ELF-1 (cell line): Measurements from ENCODE around the gene BIRC6.
"Not testable (repeated sequence)": the region's sequence is repeated elsewhere in the genome, so short reads cannot be mapped to it uniquely, and the experiment has no call there.

Experiments used
- DNase-seq: peaks from one replicate; pipeline ENCODE4 v3.0.0-alpha.2; 2016; ENCODE audit warnings: low read depth, low spot score

Gene BIRC6, protein sequence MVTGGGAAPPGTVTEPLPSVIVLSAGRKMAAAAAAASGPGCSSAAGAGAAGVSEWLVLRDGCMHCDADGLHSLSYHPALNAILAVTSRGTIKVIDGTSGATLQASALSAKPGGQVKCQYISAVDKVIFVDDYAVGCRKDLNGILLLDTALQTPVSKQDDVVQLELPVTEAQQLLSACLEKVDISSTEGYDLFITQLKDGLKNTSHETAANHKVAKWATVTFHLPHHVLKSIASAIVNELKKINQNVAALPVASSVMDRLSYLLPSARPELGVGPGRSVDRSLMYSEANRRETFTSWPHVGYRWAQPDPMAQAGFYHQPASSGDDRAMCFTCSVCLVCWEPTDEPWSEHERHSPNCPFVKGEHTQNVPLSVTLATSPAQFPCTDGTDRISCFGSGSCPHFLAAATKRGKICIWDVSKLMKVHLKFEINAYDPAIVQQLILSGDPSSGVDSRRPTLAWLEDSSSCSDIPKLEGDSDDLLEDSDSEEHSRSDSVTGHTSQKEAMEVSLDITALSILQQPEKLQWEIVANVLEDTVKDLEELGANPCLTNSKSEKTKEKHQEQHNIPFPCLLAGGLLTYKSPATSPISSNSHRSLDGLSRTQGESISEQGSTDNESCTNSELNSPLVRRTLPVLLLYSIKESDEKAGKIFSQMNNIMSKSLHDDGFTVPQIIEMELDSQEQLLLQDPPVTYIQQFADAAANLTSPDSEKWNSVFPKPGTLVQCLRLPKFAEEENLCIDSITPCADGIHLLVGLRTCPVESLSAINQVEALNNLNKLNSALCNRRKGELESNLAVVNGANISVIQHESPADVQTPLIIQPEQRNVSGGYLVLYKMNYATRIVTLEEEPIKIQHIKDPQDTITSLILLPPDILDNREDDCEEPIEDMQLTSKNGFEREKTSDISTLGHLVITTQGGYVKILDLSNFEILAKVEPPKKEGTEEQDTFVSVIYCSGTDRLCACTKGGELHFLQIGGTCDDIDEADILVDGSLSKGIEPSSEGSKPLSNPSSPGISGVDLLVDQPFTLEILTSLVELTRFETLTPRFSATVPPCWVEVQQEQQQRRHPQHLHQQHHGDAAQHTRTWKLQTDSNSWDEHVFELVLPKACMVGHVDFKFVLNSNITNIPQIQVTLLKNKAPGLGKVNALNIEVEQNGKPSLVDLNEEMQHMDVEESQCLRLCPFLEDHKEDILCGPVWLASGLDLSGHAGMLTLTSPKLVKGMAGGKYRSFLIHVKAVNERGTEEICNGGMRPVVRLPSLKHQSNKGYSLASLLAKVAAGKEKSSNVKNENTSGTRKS (N-terminal part only)

DNA sequence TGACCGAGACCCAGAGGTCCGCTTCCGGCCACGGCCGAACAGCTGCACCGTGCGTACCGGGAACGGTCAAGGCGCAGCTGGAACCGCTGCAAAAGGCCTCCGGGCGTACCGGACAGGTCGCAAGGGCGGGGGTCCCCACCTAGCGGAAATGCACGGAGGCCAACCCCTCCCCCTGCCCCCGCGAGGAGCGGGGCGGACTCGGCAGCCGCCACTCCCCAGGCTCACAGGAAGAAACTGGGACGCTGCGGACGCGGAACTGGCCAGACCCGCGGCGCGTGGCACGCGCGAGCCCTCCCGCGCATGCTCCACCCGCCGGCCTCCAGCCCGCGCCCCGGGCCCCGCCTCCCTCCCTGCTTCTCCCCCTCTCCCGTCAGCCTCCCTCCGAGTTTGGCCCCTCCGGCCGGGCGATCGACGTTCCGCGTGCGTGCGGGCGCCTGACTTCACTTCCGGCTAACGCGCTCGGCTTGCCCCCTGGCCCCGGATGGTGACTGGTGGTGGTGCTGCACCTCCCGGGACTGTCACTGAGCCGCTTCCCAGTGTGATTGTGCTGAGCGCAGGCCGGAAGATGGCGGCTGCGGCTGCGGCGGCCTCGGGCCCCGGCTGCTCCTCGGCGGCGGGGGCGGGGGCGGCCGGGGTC lies at the start of gene BIRC6:
Gene BIRC6, plus strand, starts transcription at position 343 of the 637 bp plus-strand sequence. Its CDS starts 139 bp downstream, at position 482.
- DNase-seq: peak; percentile 98

DNA sequence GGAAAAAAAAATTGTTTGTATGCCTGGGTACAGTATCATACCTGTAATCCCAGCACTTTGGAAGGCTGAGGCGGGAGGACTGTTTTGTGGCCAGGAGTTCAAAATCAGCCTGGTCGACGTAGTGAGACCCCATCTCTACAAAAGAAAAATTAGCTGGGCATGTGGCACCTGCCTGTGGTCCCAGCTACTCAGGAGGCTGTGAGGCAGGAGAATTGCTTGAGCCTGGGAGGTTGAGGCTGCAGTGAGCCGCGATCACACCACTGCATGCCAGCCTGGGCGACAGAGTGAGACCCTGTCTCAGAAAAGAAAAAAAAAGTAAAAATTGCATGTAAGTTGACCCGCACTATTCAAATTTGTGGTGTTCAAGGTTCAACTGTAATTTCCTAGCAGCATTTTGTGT lies 46.2 kb upstream of the BIRC6 start:
- DNase-seq: no peak

DNA sequence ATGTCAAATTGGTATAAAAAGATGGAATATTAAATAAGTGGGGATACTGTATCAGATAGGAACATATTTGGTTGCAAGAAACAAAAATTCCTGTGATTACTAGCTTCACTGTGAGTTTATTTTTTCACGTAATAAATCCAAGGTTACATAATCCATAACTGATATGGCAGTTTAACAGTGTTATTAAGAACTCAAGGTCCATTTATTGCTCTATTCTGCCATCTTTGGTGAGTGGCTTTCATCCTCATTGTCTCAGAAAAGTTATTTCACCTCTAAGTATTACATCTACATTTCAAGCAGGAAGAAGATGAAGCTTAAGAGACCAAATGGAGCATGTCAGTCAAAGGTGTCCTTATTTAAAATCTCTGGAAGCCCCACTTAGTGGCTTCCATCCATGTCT lies 41.9 kb upstream of the BIRC6 start:
- DNase-seq: no peak

DNA sequence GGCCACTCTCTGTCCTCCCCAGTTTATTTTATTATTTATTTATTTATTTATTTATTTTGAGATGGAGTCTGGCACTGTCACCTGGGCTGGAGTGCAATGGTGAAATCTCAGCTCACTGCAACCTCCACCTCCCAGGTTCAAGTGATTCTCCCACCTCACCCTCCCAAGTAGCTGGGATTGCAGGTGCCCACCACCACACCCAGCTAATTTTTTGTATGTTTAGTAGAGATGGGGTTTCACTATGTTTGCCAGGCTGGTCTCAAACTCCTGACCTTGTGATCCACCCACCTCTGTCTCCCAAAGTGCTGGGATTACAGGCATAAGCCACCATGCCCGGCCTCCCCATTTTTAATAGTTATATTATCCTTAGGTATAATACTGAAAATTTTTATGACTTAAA lies 28.1 kb upstream of the BIRC6 start:
- not testable (repeated sequence) for DNase-seq

DNA sequence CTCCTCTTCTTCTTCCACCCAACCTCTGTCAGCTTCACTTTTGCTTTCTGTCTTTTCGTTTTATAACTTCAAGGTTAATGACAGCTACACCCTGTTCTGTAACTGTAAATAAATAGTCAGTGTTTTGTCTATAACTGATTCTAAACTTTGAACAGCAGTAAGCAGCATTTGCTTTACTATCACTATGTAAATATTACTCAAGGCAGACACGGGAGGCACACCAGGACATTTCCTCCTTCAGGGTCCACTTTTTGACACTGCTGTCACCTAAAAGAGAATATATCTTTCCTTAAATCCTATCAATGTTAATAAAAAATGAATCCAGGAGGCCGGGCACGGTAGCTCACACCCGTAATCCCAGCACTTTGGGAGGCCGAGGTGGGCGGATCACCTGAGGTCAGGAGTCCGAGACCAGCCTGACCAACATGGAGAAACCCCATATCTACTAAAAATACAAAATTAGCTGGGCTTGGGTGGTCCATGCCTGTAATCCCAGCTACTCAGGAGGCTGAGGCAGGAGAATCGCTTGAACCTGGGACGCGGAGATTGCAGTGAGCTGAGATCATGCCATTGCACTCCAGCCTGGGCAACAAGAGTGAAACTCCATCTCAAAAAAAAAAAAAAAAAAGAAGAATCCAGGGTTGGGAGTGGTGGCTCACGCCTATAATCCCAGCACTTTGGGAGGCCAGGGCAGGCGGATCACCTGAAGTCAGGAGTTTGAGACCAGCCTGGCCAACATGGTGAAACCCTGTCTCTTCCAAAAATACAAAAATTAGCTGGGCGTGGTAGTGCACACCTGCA lies 27.4 kb upstream of the BIRC6 start:
- DNase-seq: not testable (repeated sequence)

DNA sequence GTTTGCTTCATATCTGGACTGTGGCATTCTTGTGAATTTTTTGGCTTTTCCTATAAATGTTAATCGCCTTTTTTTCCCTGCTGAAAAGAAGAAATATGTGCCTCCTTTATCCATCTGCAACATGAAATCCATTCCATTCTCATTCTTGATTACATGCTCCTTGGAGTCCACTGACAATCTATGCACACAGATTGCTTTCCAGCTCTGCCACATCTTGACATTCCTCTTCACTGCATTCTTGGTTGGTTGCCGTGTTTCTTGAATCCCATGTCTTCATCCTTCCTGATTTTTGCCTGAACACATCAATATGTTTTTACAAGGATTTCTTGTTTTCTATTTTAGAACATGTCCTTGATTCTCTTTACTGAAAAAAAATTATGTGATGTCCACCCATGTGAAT lies 26.7 kb upstream of the BIRC6 start:
- DNase-seq: no peak

DNA sequence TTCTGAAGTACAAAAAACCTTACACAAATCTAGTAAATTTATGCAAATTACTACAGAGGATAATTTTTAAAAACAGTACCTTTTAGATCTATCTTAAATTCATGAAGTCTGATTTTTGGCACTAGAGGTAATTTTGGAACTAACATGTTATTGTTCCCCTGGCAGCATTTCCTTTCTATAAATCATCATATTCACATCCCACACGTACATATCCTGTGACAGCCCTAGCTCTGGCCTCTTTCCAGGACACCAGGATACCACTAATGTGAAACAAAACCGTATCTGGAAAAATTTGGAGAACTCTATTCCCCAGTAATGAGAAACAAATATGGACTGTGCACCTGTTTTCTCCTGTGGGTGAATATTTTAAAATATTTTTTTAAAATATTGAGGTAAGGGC lies 14.0 kb upstream of the BIRC6 start:
- DNase-seq: no peak

DNA sequence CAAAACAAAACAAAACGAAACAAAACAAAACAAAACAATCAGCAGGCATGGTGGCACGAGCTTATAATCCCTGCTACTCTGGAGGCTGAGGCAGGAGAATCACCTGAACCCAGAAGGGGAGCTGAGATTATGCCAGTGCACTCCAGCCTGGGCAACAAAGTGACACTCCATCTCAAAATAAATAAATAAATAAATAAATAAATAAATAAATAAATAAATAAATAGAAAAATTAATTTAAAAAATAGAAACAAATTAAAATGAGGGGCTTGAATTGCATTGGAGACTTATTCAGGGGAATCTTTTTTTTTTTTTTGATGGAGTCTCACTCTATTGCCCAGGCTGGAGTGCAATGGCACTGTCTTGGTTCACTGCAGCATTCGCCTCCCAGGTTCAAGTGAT lies 6.0 kb upstream of the BIRC6 start:
- DNase-seq: not testable (repeated sequence)

DNA sequence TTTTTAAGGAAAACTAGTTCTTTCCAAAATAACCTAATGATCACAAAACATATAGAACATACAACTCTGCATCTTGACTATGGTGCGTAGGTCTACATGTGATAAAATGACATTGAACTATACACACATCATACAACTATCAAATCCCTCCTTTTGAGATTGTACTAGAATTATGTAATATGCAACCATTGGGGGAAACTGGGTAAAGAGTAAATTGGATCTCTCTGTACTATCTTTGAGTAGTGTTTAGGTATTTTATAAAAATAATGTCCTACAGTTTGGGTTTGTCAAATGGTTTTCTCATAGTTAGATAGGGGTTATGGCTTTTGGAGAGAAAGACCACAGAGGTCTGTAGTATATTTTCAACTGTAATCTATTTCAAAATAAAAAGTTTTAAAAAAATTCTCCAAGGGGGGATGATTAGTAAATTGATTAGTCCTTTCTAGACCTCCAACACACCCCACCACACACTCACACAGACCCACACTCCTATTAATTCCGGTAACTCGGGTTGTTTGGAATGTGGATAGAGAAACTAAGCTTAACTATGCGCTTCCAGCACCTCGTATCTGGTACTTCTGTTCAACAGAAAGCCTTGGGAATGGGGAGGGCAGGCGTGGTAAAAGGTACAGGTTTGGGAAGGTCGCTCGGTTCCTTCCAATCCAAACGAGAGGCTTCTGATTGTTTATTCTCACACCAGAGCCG lies 695 bp upstream of the BIRC6 start:
- no peak for DNase-seq

DNA sequence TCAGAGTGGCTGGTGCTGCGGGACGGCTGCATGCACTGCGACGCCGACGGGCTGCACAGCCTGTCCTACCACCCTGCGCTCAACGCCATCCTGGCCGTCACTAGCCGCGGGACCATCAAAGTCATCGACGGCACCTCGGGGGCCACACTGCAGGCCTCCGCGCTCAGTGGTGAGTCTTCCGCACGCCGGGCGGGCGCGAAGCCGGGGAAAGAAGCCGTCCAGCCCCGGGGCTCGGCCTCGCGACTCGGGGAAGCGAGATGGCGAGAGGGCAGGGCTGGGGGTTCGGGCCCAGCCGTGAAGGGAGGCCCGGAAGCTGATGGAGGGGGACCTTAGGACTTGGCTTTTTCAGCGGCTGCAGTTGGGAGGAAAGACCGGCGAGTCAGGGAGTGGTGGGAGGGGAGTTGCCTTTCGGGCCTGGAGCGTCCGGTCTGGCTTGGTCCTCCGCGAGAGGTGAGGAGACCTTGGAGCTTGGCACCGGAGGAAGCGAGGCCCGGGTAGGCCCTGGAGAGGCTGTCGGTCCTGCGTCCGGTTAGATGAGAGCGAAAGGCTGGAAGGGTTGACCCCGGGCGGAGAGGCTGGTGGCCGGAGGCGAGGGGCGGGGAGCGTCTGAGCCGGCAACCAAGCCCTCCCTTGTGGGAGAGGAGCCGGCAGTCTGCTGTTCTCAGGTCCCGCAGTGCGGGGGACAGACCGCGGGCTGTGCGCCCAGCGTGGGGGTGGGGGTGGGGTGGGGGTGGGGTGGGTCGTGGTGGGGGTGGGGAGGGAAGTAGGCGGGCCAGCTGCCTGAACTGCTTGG lies 691 bp downstream of the BIRC6 start:
- DNase-seq: peak; percentile 80

DNA sequence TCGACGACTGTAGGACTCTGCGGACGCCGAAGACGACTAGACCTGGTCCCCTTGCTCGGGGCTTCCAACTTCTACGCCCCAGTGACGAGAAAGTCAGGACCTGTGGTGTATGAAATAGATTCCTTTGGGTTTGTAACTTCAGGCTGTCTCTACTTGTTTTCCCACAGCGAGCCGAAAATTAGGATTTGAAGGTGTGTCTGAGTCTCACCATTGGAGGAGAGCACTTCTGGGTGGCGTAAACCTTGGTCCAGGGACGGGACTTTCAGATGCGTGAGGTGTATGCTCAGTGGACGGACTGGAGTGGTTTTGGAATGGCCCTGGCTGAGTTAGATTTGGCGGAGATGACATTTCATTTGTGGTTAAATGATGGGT lies 1.3 kb downstream of the BIRC6 start:
- DNase-seq: peak; percentile 42

DNA sequence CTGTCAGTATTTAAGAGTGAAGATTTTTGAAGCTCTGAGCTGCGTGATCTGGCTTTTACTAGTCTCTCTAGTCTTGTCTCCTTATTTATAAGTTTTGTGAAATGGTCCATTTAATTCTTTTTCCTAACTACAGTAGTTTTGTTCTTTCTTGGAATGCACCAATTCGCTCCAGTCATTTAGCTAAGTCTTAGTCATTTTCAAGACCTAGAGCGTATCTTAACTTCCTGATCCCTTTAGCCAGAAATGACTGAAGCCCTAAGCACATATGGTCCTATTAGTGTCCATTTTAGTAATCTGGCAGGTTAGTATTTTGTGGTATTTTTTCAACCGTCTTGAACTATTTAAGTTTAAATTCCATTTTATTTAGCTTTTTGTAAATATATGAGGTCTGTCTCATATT lies 3.6 kb downstream of the BIRC6 start:
- DNase-seq: no peak

DNA sequence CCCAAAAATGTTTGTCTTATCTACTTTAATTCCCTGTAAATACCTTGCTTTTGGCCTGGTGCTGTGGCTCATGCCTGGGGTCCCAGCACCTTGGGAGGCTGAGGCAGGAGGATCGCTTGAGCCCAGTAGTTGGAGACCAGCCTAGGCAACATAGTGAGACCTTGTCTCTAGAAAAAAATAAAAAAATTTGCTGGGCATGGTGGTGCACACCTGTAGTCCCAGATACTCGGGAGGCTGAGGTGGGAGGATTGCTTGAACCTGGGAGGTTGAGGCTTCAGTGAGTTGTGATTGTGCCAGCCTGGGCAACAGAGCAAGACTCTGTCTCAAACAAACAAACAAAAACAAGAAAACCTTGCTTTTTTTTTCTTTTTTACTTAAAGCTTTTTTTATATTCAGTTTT lies 6.2 kb downstream of the BIRC6 start:
- not testable (repeated sequence) for DNase-seq

DNA sequence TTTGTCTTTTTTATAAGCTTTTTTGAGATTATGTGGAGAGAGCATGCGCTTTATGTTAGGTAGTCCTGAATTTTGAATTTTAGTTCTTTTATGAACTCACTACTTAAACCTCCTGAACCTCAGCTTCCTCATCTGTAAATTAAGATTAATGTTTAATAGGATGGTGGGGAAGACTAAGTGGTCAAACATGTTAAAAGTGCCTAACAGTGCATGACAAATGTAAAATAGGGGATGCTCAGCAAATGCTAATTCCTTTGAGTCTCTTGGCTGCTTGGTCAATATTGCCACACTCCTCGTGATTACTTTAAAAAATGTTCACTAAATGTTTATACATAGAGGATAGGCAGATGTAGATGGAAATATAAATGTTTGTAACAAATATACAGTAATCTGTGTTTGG lies 6.8 kb downstream of the BIRC6 start:
- no peak for DNase-seq

DNA sequence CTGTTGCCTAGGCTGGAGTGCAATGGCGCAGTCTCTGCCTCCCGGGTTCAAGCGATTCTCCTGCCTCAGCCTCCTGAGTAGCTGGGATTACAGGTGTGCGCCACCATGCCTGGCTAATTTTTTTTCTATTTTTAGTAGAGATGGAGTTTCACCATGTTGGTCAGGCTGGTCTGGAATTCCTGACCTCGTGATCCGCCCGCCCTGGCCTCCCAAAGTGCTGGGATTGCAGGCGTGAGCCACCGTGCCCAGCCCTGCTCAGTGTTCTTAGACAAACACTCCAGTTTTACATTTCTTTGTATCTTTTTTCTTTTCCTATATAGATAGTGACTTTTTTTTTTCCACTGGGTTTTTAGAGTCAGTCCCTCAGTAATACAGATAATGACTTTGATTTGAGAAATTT lies 7.5 kb downstream of the BIRC6 start:
- DNase-seq: not testable (repeated sequence)

DNA sequence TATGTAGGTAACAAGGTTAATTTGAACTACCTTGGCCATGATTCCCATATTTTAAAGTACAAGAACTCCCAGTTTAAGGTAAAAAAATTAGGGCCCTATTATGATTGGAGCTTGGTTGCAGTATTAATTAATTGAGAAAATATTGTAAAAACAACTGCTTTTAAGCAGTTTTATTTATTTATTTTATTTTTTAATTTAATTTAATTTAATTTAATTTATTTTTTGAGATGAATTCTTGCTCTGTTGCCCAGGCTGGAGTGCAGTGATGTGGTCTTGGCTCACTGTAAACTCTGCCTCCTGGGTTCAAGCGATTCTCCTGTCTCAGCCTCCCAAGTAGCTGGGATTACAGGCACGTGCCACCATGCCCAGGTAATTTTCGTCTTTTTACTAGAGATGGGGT lies 8.9 kb downstream of the BIRC6 start:
- not testable (repeated sequence) for DNase-seq

DNA sequence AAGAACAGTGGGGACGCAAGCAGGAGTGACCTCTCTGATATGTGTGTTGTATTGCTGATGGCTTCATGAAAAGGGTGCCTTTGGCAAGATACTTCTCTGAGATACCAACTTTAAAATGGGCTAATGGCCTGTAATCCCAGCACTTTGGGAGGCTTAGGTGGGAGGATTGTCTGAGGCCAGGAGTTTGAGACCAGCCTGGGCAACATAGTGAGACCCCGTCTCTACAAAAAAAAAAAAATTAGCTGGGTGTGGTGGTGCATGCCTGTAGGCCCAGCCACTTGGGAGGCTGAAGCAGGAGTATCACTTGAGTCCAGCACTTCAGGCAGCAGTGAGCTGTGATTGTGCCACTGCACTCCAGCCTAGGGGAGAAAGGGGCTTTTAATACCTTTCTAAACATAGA lies 9.8 kb downstream of the BIRC6 start:
- no peak for DNase-seq

DNA sequence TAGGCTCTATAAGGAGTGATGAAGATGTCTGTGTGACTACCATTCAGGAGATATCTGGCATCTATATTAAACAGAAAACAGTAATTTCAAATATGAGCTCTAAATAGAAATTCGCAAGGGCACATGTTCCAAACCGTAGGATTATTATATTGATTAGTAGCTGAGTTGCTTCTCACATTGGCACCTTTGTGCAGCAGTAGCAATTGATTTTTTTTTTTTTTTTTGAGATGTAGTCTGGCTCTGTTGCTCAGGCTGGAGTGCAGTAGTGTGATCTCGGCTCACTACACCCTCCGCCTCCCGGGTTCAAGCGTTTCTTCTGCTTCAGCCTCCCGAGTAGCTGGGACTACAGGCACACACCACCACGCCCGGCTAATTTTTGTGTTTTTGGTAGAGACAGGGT lies 12.4 kb downstream of the BIRC6 start:
- no peak for DNase-seq

DNA sequence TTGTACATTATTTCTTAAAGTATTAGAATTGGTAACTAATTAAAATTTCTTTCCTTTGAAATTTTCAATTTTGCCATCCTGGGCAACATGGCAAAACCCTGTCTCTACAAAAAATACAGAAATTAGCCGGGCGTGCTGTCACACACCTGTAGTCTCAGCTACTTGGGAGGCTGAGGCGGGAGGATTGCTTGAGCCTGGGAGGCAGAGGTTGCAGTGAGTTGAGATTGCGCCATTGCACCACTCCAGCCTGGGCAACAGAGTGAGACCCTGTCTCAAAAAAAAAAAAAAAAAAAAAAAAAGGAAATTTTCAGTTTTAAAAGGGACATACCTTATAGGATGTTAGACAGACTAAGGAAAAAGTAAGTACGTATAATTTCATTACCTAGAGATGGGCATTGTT lies 14.1 kb downstream of the BIRC6 start:
- DNase-seq: not testable (repeated sequence)
